GM12891 (cell line): ENCODE data around the gene COL18A1.

Source experiments
- POLR2AphosphoS5 ChIP-seq: IDR thresholded peaks from 2 replicates; pipeline ENCODE4 v1.6.1; 2011; ENCODE audit warnings: low read depth, low read length, control low read depth
- POU2F2 ChIP-seq: IDR thresholded peaks from 2 replicates; pipeline ENCODE4 v1.6.1; 2011; ENCODE audit warnings: low read depth, mild to moderate bottlenecking, control low read depth, low read length, moderate library complexity

GRCh38 chr21:45499970-45500577 lies 95.1 kb downstream of the COL18A1 start:
- no peak for TF ChIP-seq POLR2AphosphoS5
- no peak for TF ChIP-seq POU2F2
